Measurements from ENCODE around the gene CLCN7.

GRCh38 chr16:1407753-1408152 is 67.1 kb downstream of the CLCN7 start:
- TF ChIP-seq, protein P1, sequence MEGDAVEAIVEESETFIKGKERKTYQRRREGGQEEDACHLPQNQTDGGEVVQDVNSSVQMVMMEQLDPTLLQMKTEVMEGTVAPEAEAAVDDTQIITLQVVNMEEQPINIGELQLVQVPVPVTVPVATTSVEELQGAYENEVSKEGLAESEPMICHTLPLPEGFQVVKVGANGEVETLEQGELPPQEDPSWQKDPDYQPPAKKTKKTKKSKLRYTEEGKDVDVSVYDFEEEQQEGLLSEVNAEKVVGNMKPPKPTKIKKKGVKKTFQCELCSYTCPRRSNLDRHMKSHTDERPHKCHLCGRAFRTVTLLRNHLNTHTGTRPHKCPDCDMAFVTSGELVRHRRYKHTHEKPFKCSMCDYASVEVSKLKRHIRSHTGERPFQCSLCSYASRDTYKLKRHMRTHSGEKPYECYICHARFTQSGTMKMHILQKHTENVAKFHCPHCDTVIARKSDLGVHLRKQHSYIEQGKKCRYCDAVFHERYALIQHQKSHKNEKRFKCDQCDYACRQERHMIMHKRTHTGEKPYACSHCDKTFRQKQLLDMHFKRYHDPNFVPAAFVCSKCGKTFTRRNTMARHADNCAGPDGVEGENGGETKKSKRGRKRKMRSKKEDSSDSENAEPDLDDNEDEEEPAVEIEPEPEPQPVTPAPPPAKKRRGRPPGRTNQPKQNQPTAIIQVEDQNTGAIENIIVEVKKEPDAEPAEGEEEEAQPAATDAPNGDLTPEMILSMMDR (IDR thresholded peaks at IDR 0.05 in 4 of 5, conservative IDR thresholded peaks at IDR 0.05 in 1 of 5) = no peak
- no peak for TF ChIP-seq POLR2A (IDR thresholded peaks at IDR 0.05)
